HEK293T (cell line): ENCODE measurements around the gene MUC4.

Source experiments
- FOXK2 ChIP-seq: fragments of 450-650 bp; IDR thresholded peaks from 2 replicates; pipeline ENCODE4 v1.6.1; 2016; ENCODE audit warnings: mild to moderate bottlenecking
- TF ChIP-seq, protein P1 (sequence below): fragments of 450-650 bp; IDR thresholded peaks from 2 replicates; pipeline ENCODE4 v1.6.1; 2016

DNA sequence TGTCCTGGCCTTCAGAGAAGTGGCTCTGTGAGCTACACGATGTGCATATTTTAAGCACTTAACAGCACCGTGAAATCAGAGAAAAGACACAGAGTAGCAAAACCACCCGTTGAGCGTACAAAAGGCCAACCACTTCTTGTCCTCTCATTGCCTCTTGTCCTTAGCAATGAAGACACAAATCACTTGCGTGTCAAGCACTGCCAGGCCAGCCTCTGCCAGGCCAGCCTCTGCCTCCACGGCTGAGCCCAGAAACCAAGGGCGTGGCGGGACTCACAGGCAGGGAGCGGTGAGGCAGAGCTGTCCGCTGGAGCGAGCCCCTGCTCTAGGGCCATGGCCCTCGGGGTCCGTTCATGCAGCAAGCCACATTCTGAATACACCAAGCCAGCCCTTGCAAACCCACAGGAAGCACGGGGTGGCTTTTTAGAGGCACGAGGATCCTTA, 4.0 kb downstream of the MUC4 start:
- TF ChIP-seq, protein P1, sequence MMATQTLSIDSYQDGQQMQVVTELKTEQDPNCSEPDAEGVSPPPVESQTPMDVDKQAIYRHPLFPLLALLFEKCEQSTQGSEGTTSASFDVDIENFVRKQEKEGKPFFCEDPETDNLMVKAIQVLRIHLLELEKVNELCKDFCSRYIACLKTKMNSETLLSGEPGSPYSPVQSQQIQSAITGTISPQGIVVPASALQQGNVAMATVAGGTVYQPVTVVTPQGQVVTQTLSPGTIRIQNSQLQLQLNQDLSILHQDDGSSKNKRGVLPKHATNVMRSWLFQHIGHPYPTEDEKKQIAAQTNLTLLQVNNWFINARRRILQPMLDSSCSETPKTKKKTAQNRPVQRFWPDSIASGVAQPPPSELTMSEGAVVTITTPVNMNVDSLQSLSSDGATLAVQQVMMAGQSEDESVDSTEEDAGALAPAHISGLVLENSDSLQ, result no peak; the same call in 1 of the 2 replicates
- no peak for TF ChIP-seq FOXK2
